OCI-LY7 (cell line): ENCODE results near the gene TMEM181. TPM values are rescaled to one million over a fixed set of nuclear protein-coding genes. Genes with fewer than 3 reads are reported as not detected.

Source experiments
- BruUV-seq: library from RNA; stranded (reverse); fragments of 400-500 nt; replicated peaks from 2 replicates; lab custom pipeline; 2021; lab: Mats Ljungman, UMichigan
- CTCF ChIA-PET: fragments of 300-600 bp; sonication (Branson Sonifier 250); formaldehyde crosslinking; loops from one replicate; lab custom pipeline; 2022; ENCODE audit warnings: antibody characterized with exemption; ENCODE audit not compliant: unreplicated experiment; lab: Charles Lee
- POLR2A ChIA-PET: fragments of 300-600 bp; sonication (Branson Sonifier 250); formaldehyde crosslinking; loops from one replicate; lab custom pipeline; 2022; ENCODE audit warnings: antibody characterized with exemption; lab: Charles Lee
- DNase-seq: peaks from one replicate; pipeline ENCODE4 v3.0.0-alpha.2; 2015; ENCODE audit warnings: low spot score
- H2AFZ ChIP-seq: fragments of 200-600 bp; sonication (generic), shearing (Covaris generic); 2 replicates; pipeline ENCODE4 v1.6.1; 2014; ENCODE audit warnings: mild to moderate bottlenecking, antibody characterized with exemption, low read length, moderate library complexity
- H3K27ac ChIP-seq: fragments of 200-600 bp; sonication (generic); 2 replicates; pipeline ENCODE4 v1.5.1; 2014; ENCODE audit warnings: mixed run types, low read depth, mild to moderate bottlenecking, moderate library complexity, low read length, inconsistent platforms; ENCODE audit not compliant: poor library complexity, severe bottlenecking
- H3K36me3 ChIP-seq: fragments of 200-600 bp; sonication (generic); 2 replicates; pipeline ENCODE4 v1.6.1; 2014; ENCODE audit warnings: mild to moderate bottlenecking, antibody characterized with exemption, low read length, moderate library complexity, mixed read lengths; ENCODE audit not compliant: insufficient read depth
- H3K4me1 ChIP-seq: fragments of 200-600 bp; sonication (generic); 2 replicates; pipeline ENCODE4 v1.5.1; 2014; ENCODE audit warnings: mild to moderate bottlenecking, low read length; ENCODE audit not compliant: insufficient read depth, poor library complexity, severe bottlenecking
- H3K4me2 ChIP-seq: fragments of 200-600 bp; sonication (generic); 2 replicates; pipeline ENCODE4 v1.6.1; 2014; ENCODE audit warnings: mild to moderate bottlenecking, low read length
- H3K4me3 ChIP-seq: fragments of 200-600 bp; sonication (generic); 2 replicates; pipeline ENCODE4 v1.5.1; 2014; ENCODE audit warnings: mild to moderate bottlenecking, low read depth, low read length; ENCODE audit not compliant: poor library complexity, severe bottlenecking
- H3K79me2 ChIP-seq: fragments of 200-600 bp; sonication (generic); 2 replicates; pipeline ENCODE4 v1.6.1; 2016; ENCODE audit warnings: low read depth, mild to moderate bottlenecking, low read length, moderate library complexity, mixed read lengths; ENCODE audit not compliant: insufficient read depth
- H3K9me2 ChIP-seq: fragments of 200-600 bp; sonication (generic); 2 replicates; pipeline ENCODE4 v1.6.1; 2016; ENCODE audit warnings: mild to moderate bottlenecking, low read length, mixed read lengths; ENCODE audit not compliant: insufficient read depth
- H3K9me3 ChIP-seq: fragments of 200-600 bp; sonication (generic); 2 replicates; pipeline ENCODE4 v1.6.1; 2014; ENCODE audit warnings: mild to moderate bottlenecking, mixed run types, low read length, mixed read lengths
- H4K20me1 ChIP-seq: fragments of 200-600 bp; sonication (generic); 2 replicates; pipeline ENCODE4 v1.6.1; 2014; ENCODE audit warnings: mild to moderate bottlenecking, antibody characterized with exemption, low read length, moderate library complexity, mixed read lengths; ENCODE audit not compliant: insufficient read depth
- CTCF ChIP-seq: fragments of 200-600 bp; sonication (generic); conservative IDR thresholded peaks from 2 replicates; pipeline ENCODE4 v1.5.1; 2014; ENCODE audit warnings: mild to moderate bottlenecking, antibody characterized with exemption, low read length, moderate library complexity, mixed read lengths
- EZH2phosphoT487 ChIP-seq: fragments of 200-600 bp; sonication (generic); IDR thresholded peaks from 2 replicates; pipeline ENCODE4 v1.6.1; 2018; ENCODE audit warnings: low read depth, borderline replicate concordance, mild to moderate bottlenecking, mixed run types, antibody characterized with exemption, low read length, moderate library complexity, mixed read lengths
- intact Hi-C: fragments of 100-400 bp; cut with micrococcal nuclease; formaldehyde crosslinking; loops from one replicate; pipeline ENCODE4 v1.10.0; 2022; ENCODE audit not compliant: unreplicated experiment
- total RNA-seq, 2 experiments: library from RNA; depleted of rRNA in 1 of 2; stranded (reverse); fragments of >200 nt in 1 of 2; shearing (Covaris generic) in 1 of 2; gene quantifications; 2 replicates each; pipeline ENCODE4 v1.2.3, GENCODE V29; 2014 to 2022

Gene TMEM181
- total RNA-seq, 2 experiments from 2014 or later = 8.0 to 12.5 TPM

- TF ChIP-seq EZH2phosphoT487 (no peak), CTCF (no peak)
- H3K9me2 ChIP-seq = no peaks in the 10 kb centered on the region
- no TSS peak for BruUV-seq
- H3K36me3 ChIP-seq = peaks cover 17% of the 10 kb centered on the region
- CTCF ChIA-PET = interaction anchor here (1.0 to 1.4 kb wide), 2 partner anchors 14 to 46 kb away, joined by 5 read pairs; no protein-coding TSS in a partner anchor
- intact Hi-C loops = no loop called here
- H3K4me3 ChIP-seq = peak overlapping the region; percentile 91
- peak overlapping the region; percentile 96 for H3K4me2 ChIP-seq
- POLR2A ChIA-PET = interaction anchor here (0.7 to 3.0 kb wide), 5 partner anchors 10 to 430 kb away, joined by 3 to 14 read pairs (median 3); no protein-coding TSS in a partner anchor
- no peaks in the 10 kb centered on the region for H4K20me1 ChIP-seq
- H3K79me2 ChIP-seq = peaks cover 31% of the 10 kb centered on the region
- no peak overlapping the region for H3K27ac ChIP-seq
- H3K9me3 ChIP-seq = no peaks in the 10 kb centered on the region
- peak overlapping the region; percentile 91 for H2AFZ ChIP-seq
- peaks cover 22% of the 10 kb centered on the region for H3K4me1 ChIP-seq
- no peak for DNase-seq
These were observed 85.5 kb downstream of the TMEM181 start for GRCh38 chr6:158645064-158646022.

- Histone ChIP-seq H3K4me3 (no peak overlapping the region), H3K36me3 (peaks cover 10% of the 10 kb centered on the region), H3K79me2 (peaks cover 23% of the 10 kb centered on the region), H2AFZ (no peak overlapping the region), H4K20me1 (no peaks in the 10 kb centered on the region), H3K4me2 (no peak overlapping the region), H3K9me3 (no peaks in the 10 kb centered on the region), H3K9me2 (no peaks in the 10 kb centered on the region), H3K4me1 (peaks cover 22% of the 10 kb centered on the region), H3K27ac (no peak overlapping the region)
- DNase-seq = no peak
- TF ChIP-seq CTCF (no peak), EZH2phosphoT487 (no peak)
- BruUV-seq = no TSS peak
- intact Hi-C loops = no loop called here
- ChIA-PET CTCF (interaction anchor here (1.0 kb wide), 1 partner anchor 13 kb away, joined by 5 read pairs; no protein-coding TSS in a partner anchor), POLR2A (interaction anchor here (0.7 to 3.0 kb wide), 7 partner anchors 9 to 1050 kb away, joined by 3 to 14 read pairs (median 3); no protein-coding TSS in a partner anchor)
These were observed 86.4 kb downstream of the TMEM181 start for GRCh38 chr6:158646023-158646910.
